Measurements from ENCODE around the gene SEC14L5. TPM values are rescaled to one million over a fixed set of nuclear protein-coding genes. Genes with fewer than 3 reads are reported as not detected.

The SEC14L5 gene
- total and polyA plus RNA-seq, 10 of the 15 experiments (the other 5 are each of a cell fraction or from before 2014, with no cell fraction given): 0.01 TPM; not detected in 9

Other genes with a start within 250 kb of the SEC14L5 start
Only the 7 nearest of the 13 such genes appear.
- gene GLYR1, start 111.0 kb upstream of the SEC14L5 start, total RNA-seq (2014; rRNA removed): 31.1 and 40.9 TPM in 2 replicates
- gene GLYR1, start 111.0 kb upstream of the SEC14L5 start, total RNA-seq (2014; rRNA removed; fragmentation: Illumina TruSeq; extraction: Trizol): 48.8 and 50.3 TPM in 2 replicates
- 81.9 and 90.2 TPM in 2 replicates for gene GLYR1, start 111.0 kb upstream of the SEC14L5 start, total RNA-seq (2021)
- 49.7 and 50.4 TPM in 2 replicates for gene GLYR1, start 111.0 kb upstream of the SEC14L5 start, polyA plus RNA-seq (2011; rRNA removed)
- 82.7 and 83.3 TPM in 2 replicates for gene GLYR1, start 111.0 kb upstream of the SEC14L5 start, polyA plus RNA-seq (2014; fragmentation: Illumina TruSeq; extraction: Trizol)
- gene GLYR1, start 111.0 kb upstream of the SEC14L5 start, polyA plus RNA-seq (2014; fragmentation: Nextera tagmentation; extraction: Ambion mirVana): 10 to 100 TPM in 1 of 2 experiments, 1 to 10 TPM in 1; 7.3 to 10.1 TPM
- gene GLYR1, start 111.0 kb upstream of the SEC14L5 start, polyA plus RNA-seq (2014; rRNA removed): 69.7 and 74.8 TPM in 2 replicates
- 10 to 100 TPM; 63.9 to 68.9 TPM for gene GLYR1, start 111.0 kb upstream of the SEC14L5 start, polyA plus RNA-seq (2016; fragmentation: Nextera tagmentation; extraction: Ambion mirVana)
- 12.4 and 14.2 TPM in 2 replicates for gene UBN1, start 110.8 kb upstream of the SEC14L5 start, total RNA-seq (2014; rRNA removed)
- 11.8 and 13.6 TPM in 2 replicates for gene UBN1, start 110.8 kb upstream of the SEC14L5 start, total RNA-seq (2014; rRNA removed; fragmentation: Illumina TruSeq; extraction: Trizol)
- gene UBN1, start 110.8 kb upstream of the SEC14L5 start, total RNA-seq (2021): 28.0 and 32.5 TPM in 2 replicates
- 7.8 and 10.5 TPM in 2 replicates for gene UBN1, start 110.8 kb upstream of the SEC14L5 start, polyA plus RNA-seq (2011; rRNA removed)
- gene UBN1, start 110.8 kb upstream of the SEC14L5 start, polyA plus RNA-seq (2014; fragmentation: Illumina TruSeq; extraction: Trizol): 17.5 and 23.2 TPM in 2 replicates
- gene UBN1, start 110.8 kb upstream of the SEC14L5 start, polyA plus RNA-seq (2014; fragmentation: Nextera tagmentation; extraction: Ambion mirVana): 1 to 10 TPM; 2.1 to 2.2 TPM
- 16.8 and 18.8 TPM in 2 replicates for gene UBN1, start 110.8 kb upstream of the SEC14L5 start, polyA plus RNA-seq (2014; rRNA removed)
- gene UBN1, start 110.8 kb upstream of the SEC14L5 start, polyA plus RNA-seq (2016; fragmentation: Nextera tagmentation; extraction: Ambion mirVana): 10 to 100 TPM; 12.6 to 14.6 TPM
- gene PPL, start 21.2 kb upstream of the SEC14L5 start, total RNA-seq (2014; rRNA removed): 0.05 and 0.06 TPM in 2 replicates
- 0.04 TPM in 1 of 2 replicates, not detected in the other for gene PPL, start 21.2 kb upstream of the SEC14L5 start, total RNA-seq (2014; rRNA removed; fragmentation: Illumina TruSeq; extraction: Trizol)
- 0.11 and 0.18 TPM in 2 replicates for gene PPL, start 21.2 kb upstream of the SEC14L5 start, total RNA-seq (2021)
- 0.04 TPM in 1 of 2 replicates, not detected in the other for gene PPL, start 21.2 kb upstream of the SEC14L5 start, polyA plus RNA-seq (2011; rRNA removed)
- gene PPL, start 21.2 kb upstream of the SEC14L5 start, polyA plus RNA-seq (2014; fragmentation: Illumina TruSeq; extraction: Trizol): 0.03 TPM in 1 of 2 replicates, not detected in the other
- gene PPL, start 21.2 kb upstream of the SEC14L5 start, polyA plus RNA-seq (2014; fragmentation: Nextera tagmentation; extraction: Ambion mirVana): not detected
- 0.03 and 0.04 TPM in 2 replicates for gene PPL, start 21.2 kb upstream of the SEC14L5 start, polyA plus RNA-seq (2014; rRNA removed)
- gene PPL, start 21.2 kb upstream of the SEC14L5 start, polyA plus RNA-seq (2016; fragmentation: Nextera tagmentation; extraction: Ambion mirVana): under 1 TPM; 0.19 to 0.47 TPM
- gene NAGPA, start 75.6 kb downstream of the SEC14L5 start, total RNA-seq (2014; rRNA removed): 8.1 and 11.6 TPM in 2 replicates
- 3.7 and 5.0 TPM in 2 replicates for gene NAGPA, start 75.6 kb downstream of the SEC14L5 start, total RNA-seq (2014; rRNA removed; fragmentation: Illumina TruSeq; extraction: Trizol)
- 8.2 and 8.8 TPM in 2 replicates for gene NAGPA, start 75.6 kb downstream of the SEC14L5 start, total RNA-seq (2021)
- 0.82 and 1.9 TPM in 2 replicates for gene NAGPA, start 75.6 kb downstream of the SEC14L5 start, polyA plus RNA-seq (2011; rRNA removed)
- gene NAGPA, start 75.6 kb downstream of the SEC14L5 start, polyA plus RNA-seq (2014; fragmentation: Illumina TruSeq; extraction: Trizol): 0.65 and 2.7 TPM in 2 replicates
- under 1 TPM; 0.03 to 0.79 TPM for gene NAGPA, start 75.6 kb downstream of the SEC14L5 start, polyA plus RNA-seq (2014; fragmentation: Nextera tagmentation; extraction: Ambion mirVana)
- 8.5 and 9.7 TPM in 2 replicates for gene NAGPA, start 75.6 kb downstream of the SEC14L5 start, polyA plus RNA-seq (2014; rRNA removed)
- 1 to 10 TPM; 9.3 to 9.9 TPM for gene NAGPA, start 75.6 kb downstream of the SEC14L5 start, polyA plus RNA-seq (2016; fragmentation: Nextera tagmentation; extraction: Ambion mirVana)
- gene C16orf89, start 107.6 kb downstream of the SEC14L5 start, total RNA-seq (2014; rRNA removed): not detected in 2 replicates
- gene C16orf89, start 107.6 kb downstream of the SEC14L5 start, total RNA-seq (2014; rRNA removed; fragmentation: Illumina TruSeq; extraction: Trizol): not detected in 2 replicates
- gene C16orf89, start 107.6 kb downstream of the SEC14L5 start, total RNA-seq (2021): not detected in 2 replicates
- gene C16orf89, start 107.6 kb downstream of the SEC14L5 start, polyA plus RNA-seq (2011; rRNA removed): 0.17 TPM in 1 of 2 replicates, not detected in the other
- gene C16orf89, start 107.6 kb downstream of the SEC14L5 start, polyA plus RNA-seq (2014; fragmentation: Illumina TruSeq; extraction: Trizol): not detected in 2 replicates
- not detected for gene C16orf89, start 107.6 kb downstream of the SEC14L5 start, polyA plus RNA-seq (2014; fragmentation: Nextera tagmentation; extraction: Ambion mirVana)
- not detected in 2 replicates for gene C16orf89, start 107.6 kb downstream of the SEC14L5 start, polyA plus RNA-seq (2014; rRNA removed)
- not detected for gene C16orf89, start 107.6 kb downstream of the SEC14L5 start, polyA plus RNA-seq (2016; fragmentation: Nextera tagmentation; extraction: Ambion mirVana)
- gene ALG1, start 113.5 kb downstream of the SEC14L5 start, total RNA-seq (2014; rRNA removed): 30.9 and 32.6 TPM in 2 replicates
- 14.1 and 16.5 TPM in 2 replicates for gene ALG1, start 113.5 kb downstream of the SEC14L5 start, total RNA-seq (2014; rRNA removed; fragmentation: Illumina TruSeq; extraction: Trizol)
- gene ALG1, start 113.5 kb downstream of the SEC14L5 start, total RNA-seq (2021): 26.2 and 26.9 TPM in 2 replicates
- 15.9 and 19.1 TPM in 2 replicates for gene ALG1, start 113.5 kb downstream of the SEC14L5 start, polyA plus RNA-seq (2011; rRNA removed)
- gene ALG1, start 113.5 kb downstream of the SEC14L5 start, polyA plus RNA-seq (2014; fragmentation: Illumina TruSeq; extraction: Trizol): 17.9 and 21.4 TPM in 2 replicates
- 1 to 10 TPM; 1.5 to 5.2 TPM for gene ALG1, start 113.5 kb downstream of the SEC14L5 start, polyA plus RNA-seq (2014; fragmentation: Nextera tagmentation; extraction: Ambion mirVana)
- 23.4 and 26.9 TPM in 2 replicates for gene ALG1, start 113.5 kb downstream of the SEC14L5 start, polyA plus RNA-seq (2014; rRNA removed)
- 10 to 100 TPM; 41.3 to 43.2 TPM for gene ALG1, start 113.5 kb downstream of the SEC14L5 start, polyA plus RNA-seq (2016; fragmentation: Nextera tagmentation; extraction: Ambion mirVana)
- gene EEF2KMT, start 139.5 kb downstream of the SEC14L5 start, total RNA-seq (2014; rRNA removed): 19.0 and 21.0 TPM in 2 replicates
- 8.6 and 9.5 TPM in 2 replicates for gene EEF2KMT, start 139.5 kb downstream of the SEC14L5 start, total RNA-seq (2014; rRNA removed; fragmentation: Illumina TruSeq; extraction: Trizol)
- gene EEF2KMT, start 139.5 kb downstream of the SEC14L5 start, total RNA-seq (2021): 17.5 and 19.0 TPM in 2 replicates
- gene EEF2KMT, start 139.5 kb downstream of the SEC14L5 start, polyA plus RNA-seq (2011; rRNA removed): 4.9 and 8.6 TPM in 2 replicates
- 5.0 and 9.5 TPM in 2 replicates for gene EEF2KMT, start 139.5 kb downstream of the SEC14L5 start, polyA plus RNA-seq (2014; fragmentation: Illumina TruSeq; extraction: Trizol)
- gene EEF2KMT, start 139.5 kb downstream of the SEC14L5 start, polyA plus RNA-seq (2014; fragmentation: Nextera tagmentation; extraction: Ambion mirVana): 1 to 10 TPM; 3.8 to 4.8 TPM
- 17.5 and 21.1 TPM in 2 replicates for gene EEF2KMT, start 139.5 kb downstream of the SEC14L5 start, polyA plus RNA-seq (2014; rRNA removed)
- gene EEF2KMT, start 139.5 kb downstream of the SEC14L5 start, polyA plus RNA-seq (2016; fragmentation: Nextera tagmentation; extraction: Ambion mirVana): 10 to 100 TPM; 26.0 to 28.1 TPM

All from GM12878 (cell line).